NCI-H1105 (cell line): ENCODE data around the gene KCNJ3.
"Not testable (repeated sequence)": the region's sequence is repeated elsewhere in the genome, so short reads cannot be mapped to it uniquely, and the experiment has no call there.

ENCODE experiments used
- DNase-seq: peaks from one replicate; lab custom pipeline; 2025; lab: John Stamatoyannopoulos, UW

KCNJ3 gene

DNA sequence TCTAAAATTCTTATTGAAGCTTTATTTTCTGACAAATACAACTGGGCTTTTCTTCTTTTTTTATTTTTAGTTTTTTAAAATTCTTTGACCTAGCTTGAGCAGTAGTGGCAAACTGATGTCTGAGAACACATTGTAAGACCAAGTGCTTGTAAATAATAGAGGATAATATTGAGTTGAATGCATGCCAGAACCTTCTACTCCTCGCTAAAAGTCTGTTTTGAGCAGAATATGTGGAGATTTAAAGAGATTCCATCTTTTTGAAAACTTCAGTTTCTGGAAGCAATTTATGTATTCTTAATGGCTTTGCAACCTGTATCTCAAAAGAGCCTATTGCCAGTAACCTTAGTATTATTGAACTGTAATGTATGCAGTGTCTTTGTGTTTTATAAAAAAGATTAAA, 148.3 kb downstream of the KCNJ3 start:
- DNase-seq: no peak

GRCh38 chr2:154849482-154849881, 151.0 kb downstream of the KCNJ3 start:
- no peak for DNase-seq

DNA sequence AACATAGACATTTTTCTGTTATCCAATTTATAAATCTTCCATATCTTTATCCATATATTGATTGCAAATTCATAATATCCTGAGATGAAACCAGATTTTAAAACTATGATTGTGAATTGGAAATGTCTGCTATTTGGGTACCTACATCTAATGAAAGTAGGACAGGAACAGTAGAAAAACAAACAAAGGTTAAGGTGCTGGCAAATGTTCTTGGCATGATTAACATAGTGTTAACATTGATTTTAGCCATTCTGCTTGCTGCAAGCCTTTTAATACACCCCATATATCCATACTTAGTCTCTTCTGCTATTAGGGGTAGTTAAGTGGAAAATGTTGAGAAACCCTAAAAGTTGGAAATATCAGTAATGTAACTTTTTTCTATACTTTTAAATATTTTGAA, 152.0 kb downstream of the KCNJ3 start:
- no peak for DNase-seq

DNA sequence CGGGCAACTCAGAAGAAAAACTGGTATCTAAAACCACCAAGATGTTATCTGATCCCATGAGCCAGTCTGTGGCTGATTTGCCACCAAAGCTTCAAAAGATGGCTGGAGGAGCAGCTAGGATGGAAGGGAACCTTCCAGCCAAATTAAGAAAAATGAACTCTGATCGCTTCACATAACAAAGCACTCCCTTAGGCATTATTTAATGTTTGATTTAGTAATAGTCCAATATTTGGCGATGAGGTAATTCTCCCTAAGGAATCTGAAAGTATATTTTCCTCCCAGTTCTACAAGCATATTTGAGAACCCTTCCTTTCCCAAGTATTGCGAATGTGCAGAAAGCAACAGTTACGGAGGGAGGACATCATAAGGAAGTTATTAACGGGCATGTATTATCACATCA, 156.6 kb downstream of the KCNJ3 start:
- no peak for DNase-seq

GRCh38 chr2:154867151-154867550, 168.7 kb downstream of the KCNJ3 start:
- DNase-seq: not testable (repeated sequence)

- no peak for DNase-seq
Measured at GRCh38 chr2:154875999-154876398, 177.5 kb downstream of the KCNJ3 start.

DNA sequence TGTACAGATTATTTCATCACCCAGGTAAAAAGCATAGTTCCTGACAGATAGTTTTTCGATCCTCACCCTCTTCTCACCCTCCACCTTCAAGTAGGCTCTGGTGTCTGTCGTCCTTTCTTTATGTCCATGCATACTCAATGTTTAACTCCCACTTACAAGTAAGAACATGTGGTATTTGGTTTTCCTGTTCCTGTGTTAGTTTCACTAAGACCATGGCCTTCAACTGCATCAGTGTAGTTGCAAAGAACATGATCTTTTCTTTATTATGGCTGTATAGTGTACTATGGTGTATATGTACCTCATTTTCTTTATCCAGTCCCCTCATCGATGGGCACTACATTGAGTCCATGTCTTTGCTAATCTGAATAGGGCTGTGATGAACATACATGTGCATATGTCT, 184.2 kb downstream of the KCNJ3 start:
- no peak for DNase-seq

DNA sequence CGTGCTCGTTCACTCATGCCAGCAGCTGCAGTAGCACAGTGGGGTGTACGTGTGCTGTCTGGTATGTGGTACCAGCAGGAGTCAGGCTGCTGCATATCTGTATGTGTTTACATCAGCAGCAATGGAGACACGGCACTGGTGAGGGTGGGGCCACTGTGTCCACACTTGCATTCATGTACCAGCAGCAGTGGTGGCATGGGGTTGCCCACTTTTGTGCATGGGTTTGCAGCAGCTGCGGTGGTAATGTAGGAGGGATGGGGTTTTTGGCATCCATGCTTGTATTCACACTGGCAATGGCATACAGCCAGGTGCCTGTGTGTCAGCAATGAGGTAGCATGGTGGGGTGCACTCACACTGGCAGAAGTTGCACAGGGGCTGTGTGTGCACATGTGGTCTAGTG, 187.8 kb downstream of the KCNJ3 start:
- DNase-seq: no peak

DNA sequence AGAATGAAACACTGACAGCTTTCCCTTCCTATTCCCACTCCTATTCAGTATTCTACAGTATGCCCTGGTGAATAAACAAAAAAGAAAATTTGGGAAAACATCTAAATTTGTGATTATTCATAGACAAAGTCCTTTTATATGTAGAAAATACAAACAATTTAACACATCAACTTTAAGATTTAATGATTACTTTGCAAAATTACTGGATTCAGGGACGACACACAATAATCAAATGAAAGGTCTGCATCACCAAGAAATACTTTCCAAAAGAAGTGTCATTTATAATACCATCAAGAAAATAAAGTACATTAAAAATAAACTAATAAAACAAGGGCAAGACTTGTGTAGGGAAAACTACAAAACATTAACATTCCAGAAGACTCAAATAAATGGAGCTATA, 199.8 kb downstream of the KCNJ3 start:
- DNase-seq: no peak

- no peak for DNase-seq
Measured at GRCh38 chr2:154901063-154901462, 202.6 kb downstream of the KCNJ3 start.
